ENCODE measurements around the gene BHLHA15. TPM values are rescaled to one million over a fixed set of nuclear protein-coding genes. Genes with fewer than 3 reads are reported as not detected.

BHLHA15 gene
- total RNA-seq, 1 donor from 2014 or later = 3.2 TPM

GRCh38 chr7:98203261-98203963 is 7.8 kb upstream of the BHLHA15 start:
- FAIRE-seq = no peak
- H3K27me3 ChIP-seq (ENCODE audit: control insufficient read depth, insufficient read depth, low read length) = no peaks in the 10 kb centered on the region
- no peak for TF ChIP-seq CTCF (IDR thresholded peaks at IDR 0.05; ENCODE audit: insufficient read depth, low read length, severe bottlenecking)
- no peak overlapping the region for H3K4me3 ChIP-seq (ENCODE audit: low read depth, low read length)
- DNase-seq (ENCODE audit: low read depth) = no peak
- H3K36me3 ChIP-seq (ENCODE audit: control insufficient read depth, insufficient read depth, low read length) = peaks cover 2% of the 10 kb centered on the region

GRCh38 chr7:98203964-98204605 is 7.2 kb upstream of the BHLHA15 start:
- Histone ChIP-seq H3K27me3 (ENCODE audit: control insufficient read depth, insufficient read depth, low read length) (no peaks in the 10 kb centered on the region), H3K36me3 (ENCODE audit: control insufficient read depth, insufficient read depth, low read length) (peaks cover 2% of the 10 kb centered on the region), H3K4me3 (ENCODE audit: low read depth, low read length) (no peak overlapping the region)
- TF ChIP-seq CTCF (IDR thresholded peaks at IDR 0.05; ENCODE audit: insufficient read depth, low read length, severe bottlenecking) = no peak
- DNase-seq (ENCODE audit: low read depth) (no peak), FAIRE-seq (no peak)

- no peak for FAIRE-seq
- Histone ChIP-seq H3K4me3 (ENCODE audit: low read depth, low read length) (no peak overlapping the region), H3K27me3 (ENCODE audit: control insufficient read depth, insufficient read depth, low read length) (no peaks in the 10 kb centered on the region), H3K36me3 (ENCODE audit: control insufficient read depth, insufficient read depth, low read length) (peaks cover 2% of the 10 kb centered on the region)
- no peak for DNase-seq (ENCODE audit: low read depth)
- no peak for TF ChIP-seq CTCF (IDR thresholded peaks at IDR 0.05; ENCODE audit: insufficient read depth, low read length, severe bottlenecking)
Observed at GRCh38 chr7:98204670-98205069, 6.6 kb upstream of the BHLHA15 start.

- Histone ChIP-seq H3K27me3 (ENCODE audit: control insufficient read depth, insufficient read depth, low read length) (no peaks in the 10 kb centered on the region), H3K36me3 (ENCODE audit: control insufficient read depth, insufficient read depth, low read length) (peaks cover 2% of the 10 kb centered on the region), H3K4me3 (ENCODE audit: low read depth, low read length) (no peak overlapping the region)
- no peak for TF ChIP-seq CTCF (IDR thresholded peaks at IDR 0.05; ENCODE audit: insufficient read depth, low read length, severe bottlenecking)
- no peak for FAIRE-seq
- no peak for DNase-seq (ENCODE audit: low read depth)
Observed at GRCh38 chr7:98205162-98205845, 5.9 kb upstream of the BHLHA15 start.

GRCh38 chr7:98206451-98207330 is 4.5 kb upstream of the BHLHA15 start:
- H3K4me3 ChIP-seq (ENCODE audit: low read depth, low read length) = no peak overlapping the region
- TF ChIP-seq CTCF (IDR thresholded peaks at IDR 0.05; ENCODE audit: insufficient read depth, low read length, severe bottlenecking) = no peak
- DNase-seq (ENCODE audit: low read depth) (no peak), FAIRE-seq (no peak)
- no peaks in the 10 kb centered on the region for H3K27me3 ChIP-seq (ENCODE audit: control insufficient read depth, insufficient read depth, low read length)
- peaks cover 2% of the 10 kb centered on the region for H3K36me3 ChIP-seq (ENCODE audit: control insufficient read depth, insufficient read depth, low read length)
